Measurements from ENCODE around the gene AKAP8L. TPM values are rescaled to one million over a fixed set of nuclear protein-coding genes. Genes with fewer than 3 reads are reported as not detected.

AKAP8L gene
- total and polyA plus RNA-seq, 10 of the 15 experiments (the other 5 are each of a cell fraction or from before 2014, with no cell fraction given) = 0.66 to 64.3 (median 40.0) TPM

GRCh38 chr19:15432629-15433518, 14.1 kb upstream of the AKAP8L start (continued):
- TF ChIP-seq GATAD2B (conservative IDR thresholded peaks at IDR 0.05; ENCODE audit: low read depth) (peak; percentile 83), SMC3 (IDR thresholded peaks at IDR 0.05; ENCODE audit: borderline replicate concordance, low read length) (peak; percentile 10; the same call in 1 of the 2 replicates), SMAD1 (IDR thresholded peaks at IDR 0.05; ENCODE audit: low read depth, partially characterized antibody) (no peak), ZBTB4 (CRISPR knock-in tag; IDR thresholded peaks at IDR 0.05) (no peak), CREM (IDR thresholded peaks at IDR 0.05; ENCODE audit: low read depth) (peak; percentile 68), ZNF24 (IDR thresholded peaks at IDR 0.05) (0 out of 2 replicates have a peak, but pooled peaks have one; percentile 29)

GRCh38 chr19:15432018-15432494, 13.3 kb upstream of the AKAP8L start:
- SMC1A ChIA-PET (ENCODE audit: uncharacterized antibody, unreplicated experiment) = interaction anchor here (1.2 kb wide), 1 partner anchor 123 kb away, joined by 4 read pairs; no protein-coding TSS in a partner anchor
- Histone ChIP-seq H3K4me2 (ENCODE audit: control insufficient read depth, insufficient read depth) (peak overlapping the region; percentile 99), H3K9me3 (replicated peaks; ENCODE audit: control insufficient read depth, insufficient read depth, low read length) (no peaks in the 10 kb centered on the region), H4K20me1 (ENCODE audit: control insufficient read depth, insufficient read depth) (no peaks in the 10 kb centered on the region), H3K27me3 (replicated peaks in 1 of 2; ENCODE audit: control insufficient read depth in 2 of 2, insufficient read depth in 2 of 2, low read length in 1 of 2) (no peaks in the 10 kb centered on the region), H3K4me1 (ENCODE audit: control insufficient read depth, insufficient read depth, low read length) (peaks cover 10% of the 10 kb centered on the region), H2AFZ (ENCODE audit: control insufficient read depth, low read depth, low read length) (no peak overlapping the region; the same call in 1 of the 2 replicates), H3K79me2 (ENCODE audit: control insufficient read depth, insufficient read depth, low read length) (peaks cover 32% of the 10 kb centered on the region), H3K4me3 (peak overlapping the region; percentile 98), H3K27ac (ENCODE audit: control insufficient read depth, insufficient read depth) (peak overlapping the region; percentile 84), H3K9ac (ENCODE audit: control insufficient read depth, insufficient read depth, low read length) (peak overlapping the region; percentile 94), H3K36me3 (ENCODE audit: control insufficient read depth in 2 of 2, insufficient read depth in 2 of 2, low read length in 1 of 2) (peaks cover 3 to 10% of the 10 kb centered on the region in 2 experiments; a peak in 3 of 4 replicates)
- FAIRE-seq (no peak), DNase-seq (ENCODE audit: low read depth, low spot score) (no peak), ATAC-seq (peak; percentile 13; the same call in 2 of the 3 replicates)
- in situ Hi-C loops (cut with MboI) = no loop called here
- under 1% methylated on average over 21 of the region's 44 CpGs for WGBS (ENCODE audit: insufficient coverage, insufficient replicate concordance, low lambda C conversion rate, missing lambda C conversion rate)
- RAD21 ChIA-PET (ENCODE audit: unreplicated experiment) = interaction anchor here (1.1 to 2.5 kb wide), 2 partner anchors 13 to 32 kb away, joined by 5 to 14 read pairs; partner anchors contain the start of genes AKAP8L and RASAL3
- CTCF ChIA-PET = interaction anchor here (1.3 to 3.6 kb wide), 2 partner anchors 13 to 52 kb away, joined by 4 to 20 read pairs; partner anchors contain the start of genes AKAP8 and AKAP8L
- POLR2A ChIA-PET = interaction anchor here (0.8 to 1.6 kb wide), 2 partner anchors 12 to 35 kb away, joined by 3 to 9 read pairs; partner anchors contain the start of gene AKAP8L
- BruUV-seq (replicated peaks) = no TSS peak
- intact Hi-C loops (cut with micrococcal nuclease; ENCODE audit: unreplicated experiment) = loop anchor here (2.0 to 5.0 kb wide), 2 partner anchors 13 to 125 kb away; partner anchors contain the start of gene AKAP8L
- no peak for TF ChIP-seq HSF1 (IDR thresholded peaks at IDR 0.05; ENCODE audit: low read depth, low read length)
- TF ChIP-seq HDAC2 (IDR thresholded peaks at IDR 0.05) = no peak
- no peak for TF ChIP-seq HDAC6 (IDR thresholded peaks at IDR 0.05; ENCODE audit: unreplicated experiment)
- no peak for TF ChIP-seq CBFB (IDR thresholded peaks at IDR 0.05; ENCODE audit: low read depth)
- TF ChIP-seq YBX1 (IDR thresholded peaks at IDR 0.05) = no peak
- TF ChIP-seq KDM1A (IDR thresholded peaks at IDR 0.05; ENCODE audit: borderline replicate concordance) = no peak
- TF ChIP-seq SREBF1 (IDR thresholded peaks at IDR 0.05; ENCODE audit: low read length) = no peak
- TF ChIP-seq SMARCA5 (IDR thresholded peaks at IDR 0.05) = no peak
- no peak for TF ChIP-seq TCF7 (IDR thresholded peaks at IDR 0.05; ENCODE audit: borderline replicate concordance)
